Left renal cortex interstitium (tissue), 4 donors: ENCODE measurements around the gene TLCD3B. TPM values are rescaled to one million over a fixed set of nuclear protein-coding genes. Genes with fewer than 3 reads are reported as not detected.

Experiments used
- DNase-seq, 4 donors: peaks; one replicate each; pipeline ENCODE4 v3.0.0-alpha.2; 2013; ENCODE audit warnings: low read depth in 4 of 4, low spot score in 2 of 4, missing footprints in 1 of 4
- polyA plus RNA-seq, 4 donors: library from polyadenylated mRNA; unstranded; fragments of 120-200 nt; gene quantifications; one replicate each; pipeline ENCODE4 v1.2.1, GENCODE V29; 2013; ENCODE audit not compliant: insufficient read length in 4 of 4

Gene TLCD3B
- polyA plus RNA-seq, 4 donors = 0.90 to 1.8 (median 1.3) TPM

GRCh38 chr16:29991571-29991904 is 39.5 kb downstream of the TLCD3B start:
- DNase-seq = no peak

DNA sequence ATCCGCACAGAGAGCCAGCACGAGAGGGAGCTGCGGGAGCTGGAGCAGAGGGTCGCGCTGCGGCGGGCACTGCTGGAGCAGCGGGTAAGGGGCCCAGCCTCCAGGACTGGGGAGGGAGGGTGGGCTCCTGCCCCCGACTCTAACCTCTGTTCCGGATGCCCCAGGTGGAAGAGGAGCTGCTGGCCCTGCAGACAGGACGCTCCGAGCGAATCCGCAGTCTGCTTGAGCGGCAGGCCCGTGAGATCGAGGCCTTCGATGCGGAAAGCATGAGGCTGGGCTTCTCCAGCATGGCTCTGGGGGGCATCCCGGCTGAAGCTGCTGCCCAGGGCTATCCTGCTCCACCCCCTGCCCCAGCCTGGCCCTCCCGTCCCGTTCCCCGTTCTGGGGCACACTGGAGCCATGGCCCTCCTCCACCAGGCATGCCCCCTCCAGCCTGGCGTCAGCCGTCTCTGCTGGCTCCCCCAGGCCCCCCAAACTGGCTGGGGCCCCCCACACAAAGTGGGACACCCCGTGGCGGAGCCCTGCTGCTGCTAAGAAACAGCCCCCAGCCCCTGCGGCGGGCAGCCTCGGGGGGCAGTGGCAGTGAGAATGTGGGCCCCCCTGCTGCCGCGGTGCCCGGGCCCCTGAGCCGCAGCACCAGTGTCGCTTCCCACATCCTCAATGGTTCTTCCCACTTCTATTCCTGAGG is 40.0 kb downstream of the TLCD3B start:
- no peak for DNase-seq

DNA sequence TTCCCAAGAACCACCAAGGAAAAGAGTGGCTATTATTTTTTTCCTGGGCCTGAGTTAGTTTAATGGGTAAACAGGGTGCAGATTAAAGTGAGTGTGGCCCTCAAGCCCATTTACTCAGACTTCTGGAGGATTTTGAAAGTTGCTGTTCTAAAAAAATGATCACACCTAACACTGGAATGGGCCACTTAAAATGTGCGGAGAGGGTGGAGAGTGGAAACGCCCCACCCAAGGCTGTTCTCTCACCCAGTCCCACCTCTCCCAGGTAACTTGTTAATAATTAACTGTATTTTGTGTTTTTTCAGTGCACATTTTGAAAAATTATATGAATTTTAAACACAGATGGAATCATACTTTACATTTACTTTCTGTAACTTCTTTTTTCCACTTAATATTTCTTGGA is 41.0 kb downstream of the TLCD3B start:
- no peak for DNase-seq

DNA sequence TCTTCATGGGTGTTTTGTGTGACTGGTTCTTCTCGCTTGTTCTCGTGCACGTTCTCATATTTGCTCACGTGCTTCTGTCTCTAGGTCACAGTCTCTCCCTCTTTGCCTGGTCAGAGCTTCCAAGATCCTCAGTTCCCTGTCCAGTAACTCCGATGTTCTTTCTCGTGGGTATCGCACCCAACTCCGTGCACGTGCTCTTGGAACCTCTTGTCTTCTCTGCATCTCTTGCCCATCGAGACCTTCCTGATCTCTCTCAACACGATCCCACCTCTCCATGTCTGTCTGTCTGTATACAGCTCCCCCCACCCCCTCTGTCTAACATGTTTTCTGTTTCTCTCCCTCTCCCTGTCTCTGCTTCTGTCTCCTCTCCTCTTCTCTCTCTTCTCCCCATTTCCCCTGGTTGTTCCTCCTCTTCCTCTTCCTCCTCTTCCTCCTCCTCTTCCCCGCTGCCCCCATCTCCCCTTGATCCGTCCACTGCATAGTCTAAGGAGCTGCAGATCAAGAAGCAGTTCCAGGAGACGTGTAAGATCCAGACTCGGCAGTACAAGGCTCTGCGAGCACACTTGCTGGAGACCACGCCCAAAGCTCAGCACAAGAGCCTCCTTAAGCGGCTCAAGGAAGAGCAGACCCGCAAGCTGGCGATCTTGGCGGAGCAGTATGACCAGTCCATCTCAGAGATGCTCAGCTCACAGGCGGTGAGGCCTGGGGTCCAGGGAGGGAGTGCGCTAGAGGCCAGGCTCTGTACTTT is 41.8 kb downstream of the TLCD3B start:
- no peak for DNase-seq

DNA sequence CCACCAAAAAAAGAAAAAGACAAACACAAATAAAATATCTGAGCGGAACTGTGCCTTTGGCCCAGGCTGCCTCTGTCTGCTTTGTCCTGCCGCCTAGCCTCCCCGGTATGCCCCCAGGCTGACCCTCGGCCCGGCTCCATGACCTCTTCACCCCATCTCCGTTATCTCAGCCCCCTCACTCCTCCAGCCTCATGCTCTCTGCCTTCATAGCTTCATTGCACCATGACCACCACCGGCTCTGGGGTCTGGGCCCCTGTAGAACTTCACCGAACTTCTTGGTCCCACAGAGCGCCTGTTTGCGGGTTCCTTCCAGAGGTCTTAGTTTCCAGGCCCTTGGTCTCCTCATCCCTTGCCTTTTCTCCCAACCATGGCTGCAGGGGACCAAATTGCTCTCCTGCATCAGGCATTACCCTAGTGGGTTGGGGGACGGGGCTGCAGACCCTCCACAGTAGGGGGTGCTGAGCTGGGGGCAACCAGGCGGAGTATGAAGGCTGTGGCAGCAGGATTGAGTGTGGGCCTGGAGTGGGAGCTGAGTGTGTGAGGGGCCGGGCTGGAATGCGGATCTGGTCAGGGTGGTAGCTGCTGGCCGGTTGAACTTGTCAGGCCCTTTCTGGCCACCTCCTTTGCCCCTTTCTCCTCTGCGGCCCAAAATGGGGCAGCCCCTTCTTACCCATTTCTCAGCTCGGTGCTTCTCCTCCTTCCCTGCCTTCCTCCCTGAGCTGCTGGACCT is 42.6 kb downstream of the TLCD3B start:
- DNase-seq = no peak

DNA sequence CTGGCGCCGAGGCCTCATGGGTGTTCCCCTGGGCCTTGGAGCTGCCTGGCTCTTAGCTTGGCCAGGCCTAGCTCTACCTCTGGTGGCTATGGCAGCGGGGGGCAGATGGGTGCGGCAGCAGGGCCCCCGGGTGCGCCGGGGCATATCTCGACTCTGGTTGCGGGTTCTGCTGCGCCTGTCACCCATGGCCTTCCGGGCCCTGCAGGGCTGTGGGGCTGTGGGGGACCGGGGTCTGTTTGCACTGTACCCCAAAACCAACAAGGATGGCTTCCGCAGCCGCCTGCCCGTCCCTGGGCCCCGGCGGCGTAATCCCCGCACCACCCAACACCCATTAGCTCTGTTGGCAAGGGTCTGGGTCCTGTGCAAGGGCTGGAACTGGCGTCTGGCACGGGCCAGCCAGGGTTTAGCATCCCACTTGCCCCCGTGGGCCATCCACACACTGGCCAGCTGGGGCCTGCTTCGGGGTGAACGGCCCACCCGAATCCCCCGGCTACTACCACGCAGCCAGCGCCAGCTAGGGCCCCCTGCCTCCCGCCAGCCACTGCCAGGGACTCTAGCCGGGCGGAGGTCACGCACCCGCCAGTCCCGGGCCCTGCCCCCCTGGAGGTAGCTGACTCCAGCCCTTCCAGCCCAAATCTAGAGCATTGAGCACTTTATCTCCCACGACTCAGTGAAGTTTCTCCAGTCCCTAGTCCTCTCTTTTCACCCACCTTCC is 43.5 kb downstream of the TLCD3B start:
- no peak for DNase-seq

DNA sequence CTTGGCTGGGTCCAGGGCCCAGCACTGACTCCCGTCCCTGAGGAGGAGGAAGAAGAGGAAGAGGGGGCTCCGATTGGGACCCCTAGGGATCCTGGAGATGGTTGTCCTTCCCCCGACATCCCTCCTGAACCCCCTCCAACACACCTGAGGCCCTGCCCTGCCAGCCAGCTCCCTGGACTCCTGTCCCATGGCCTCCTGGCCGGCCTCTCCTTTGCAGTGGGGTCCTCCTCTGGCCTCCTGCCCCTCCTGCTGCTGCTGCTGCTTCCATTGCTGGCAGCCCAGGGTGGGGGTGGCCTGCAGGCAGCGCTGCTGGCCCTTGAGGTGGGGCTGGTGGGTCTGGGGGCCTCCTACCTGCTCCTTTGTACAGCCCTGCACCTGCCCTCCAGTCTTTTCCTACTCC is 44.1 kb downstream of the TLCD3B start:
- DNase-seq = no peak

DNA sequence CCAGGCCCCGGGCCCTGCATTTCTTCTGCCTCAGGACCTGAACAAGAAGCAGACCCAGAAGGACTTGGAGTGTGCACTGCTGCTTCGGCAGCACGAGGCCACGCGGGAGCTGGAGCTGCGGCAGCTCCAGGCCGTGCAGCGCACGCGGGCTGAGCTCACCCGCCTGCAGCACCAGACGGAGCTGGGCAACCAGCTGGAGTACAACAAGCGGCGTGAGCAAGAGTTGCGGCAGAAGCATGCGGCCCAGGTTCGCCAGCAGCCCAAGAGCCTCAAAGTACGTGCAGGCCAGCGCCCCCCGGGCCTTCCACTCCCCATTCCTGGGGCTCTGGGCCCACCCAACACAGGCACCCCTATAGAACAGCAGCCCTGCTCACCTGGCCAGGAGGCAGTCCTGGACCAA is 44.8 kb downstream of the TLCD3B start:
- DNase-seq = no peak

DNA sequence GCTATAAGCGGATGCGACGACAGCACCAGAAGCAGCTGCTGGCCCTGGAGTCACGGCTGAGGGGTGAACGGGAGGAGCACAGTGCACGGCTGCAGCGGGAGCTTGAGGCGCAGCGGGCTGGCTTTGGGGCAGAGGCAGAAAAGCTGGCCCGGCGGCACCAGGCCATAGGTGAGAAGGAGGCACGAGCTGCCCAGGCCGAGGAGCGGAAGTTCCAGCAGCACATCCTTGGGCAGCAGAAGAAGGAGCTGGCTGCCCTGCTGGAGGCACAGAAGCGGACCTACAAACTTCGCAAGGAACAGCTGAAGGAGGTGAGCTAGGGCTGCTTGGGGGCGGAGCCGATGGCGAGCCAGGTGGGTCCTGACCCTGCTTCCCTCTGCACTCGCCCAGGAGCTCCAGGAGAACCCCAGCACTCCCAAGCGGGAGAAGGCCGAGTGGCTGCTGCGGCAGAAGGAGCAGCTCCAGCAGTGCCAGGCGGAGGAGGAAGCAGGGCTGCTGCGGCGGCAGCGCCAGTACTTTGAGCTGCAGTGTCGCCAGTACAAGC is 45.7 kb downstream of the TLCD3B start:
- DNase-seq = no peak

- no peak for DNase-seq
Observed at GRCh38 chr16:29984764-29985147, 46.3 kb downstream of the TLCD3B start.

- no peak for DNase-seq
Observed at GRCh38 chr16:29984137-29984763, 46.8 kb downstream of the TLCD3B start.

DNA sequence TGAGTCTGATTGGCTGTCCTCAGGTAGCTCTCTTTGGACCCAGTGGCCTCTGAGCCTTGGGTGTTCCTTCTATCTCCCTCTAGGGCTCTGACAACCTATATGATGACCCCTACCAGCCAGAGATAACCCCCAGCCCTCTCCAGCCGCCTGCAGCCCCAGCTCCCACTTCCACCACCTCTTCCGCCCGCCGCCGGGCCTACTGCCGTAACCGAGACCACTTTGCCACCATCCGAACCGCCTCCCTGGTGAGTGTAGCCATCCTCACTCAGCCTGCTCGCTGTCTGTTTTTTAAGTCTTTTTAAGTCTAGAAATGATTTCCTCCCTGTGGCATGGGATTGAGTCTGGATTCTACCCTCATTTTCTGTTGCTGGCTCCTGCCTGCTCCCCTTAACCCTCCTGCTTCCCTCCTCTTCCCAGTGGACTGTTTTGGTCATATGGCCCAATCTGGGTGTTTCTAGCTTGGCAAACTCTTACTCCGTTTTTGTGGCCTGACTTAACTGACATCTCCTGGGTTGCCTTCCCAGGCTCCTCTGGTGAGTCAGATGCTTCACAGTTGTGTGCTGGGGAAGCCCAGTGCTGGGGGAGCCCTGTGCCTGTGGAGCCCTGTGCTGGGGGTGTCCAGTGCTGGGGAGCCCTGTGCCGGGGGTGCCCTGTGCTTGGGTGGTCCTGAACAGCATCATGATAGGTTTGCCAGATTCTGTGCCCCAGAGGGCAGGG is 47.5 kb downstream of the TLCD3B start:
- no peak for DNase-seq

DNA sequence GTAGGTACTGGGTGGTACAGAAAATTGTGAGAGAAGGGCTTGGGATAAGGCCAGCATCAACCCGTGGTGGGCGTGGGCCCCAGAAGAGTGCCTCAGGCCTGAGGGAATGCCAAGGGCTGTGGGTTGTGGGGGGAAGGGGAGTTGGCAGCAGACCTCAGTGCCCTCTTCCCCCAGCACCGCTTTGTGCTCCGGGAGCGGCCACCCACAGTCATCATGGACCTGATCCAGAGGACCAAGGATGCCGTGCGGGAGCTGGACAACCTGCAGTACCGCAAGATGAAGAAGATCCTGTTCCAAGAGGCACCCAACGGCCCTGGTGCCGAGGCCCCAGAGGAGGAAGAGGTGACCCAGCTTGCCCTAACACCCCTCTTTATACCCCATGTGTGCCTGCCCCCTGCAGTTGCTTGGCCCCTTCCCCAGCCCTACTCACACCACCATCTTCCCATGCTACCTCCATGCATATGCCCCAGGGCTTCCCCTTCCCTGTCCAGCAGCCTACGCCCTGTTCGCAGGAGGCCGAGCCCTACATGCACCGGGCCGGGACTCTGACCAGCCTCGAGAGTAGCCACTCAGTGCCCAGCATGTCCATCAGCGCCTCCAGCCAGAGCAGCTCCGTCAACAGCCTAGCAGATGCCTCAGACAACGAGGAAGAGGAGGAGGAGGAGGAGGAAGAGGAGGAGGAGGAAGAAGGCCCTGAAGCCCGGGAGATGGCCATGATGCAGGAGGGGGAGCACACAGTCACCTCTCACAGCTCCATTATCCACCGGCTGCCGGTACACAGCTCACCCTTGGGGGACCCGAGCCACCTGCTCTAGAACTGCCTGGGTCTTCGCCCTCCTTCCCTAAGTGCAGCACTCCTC is 48.3 kb downstream of the TLCD3B start:
- DNase-seq = no peak

DNA sequence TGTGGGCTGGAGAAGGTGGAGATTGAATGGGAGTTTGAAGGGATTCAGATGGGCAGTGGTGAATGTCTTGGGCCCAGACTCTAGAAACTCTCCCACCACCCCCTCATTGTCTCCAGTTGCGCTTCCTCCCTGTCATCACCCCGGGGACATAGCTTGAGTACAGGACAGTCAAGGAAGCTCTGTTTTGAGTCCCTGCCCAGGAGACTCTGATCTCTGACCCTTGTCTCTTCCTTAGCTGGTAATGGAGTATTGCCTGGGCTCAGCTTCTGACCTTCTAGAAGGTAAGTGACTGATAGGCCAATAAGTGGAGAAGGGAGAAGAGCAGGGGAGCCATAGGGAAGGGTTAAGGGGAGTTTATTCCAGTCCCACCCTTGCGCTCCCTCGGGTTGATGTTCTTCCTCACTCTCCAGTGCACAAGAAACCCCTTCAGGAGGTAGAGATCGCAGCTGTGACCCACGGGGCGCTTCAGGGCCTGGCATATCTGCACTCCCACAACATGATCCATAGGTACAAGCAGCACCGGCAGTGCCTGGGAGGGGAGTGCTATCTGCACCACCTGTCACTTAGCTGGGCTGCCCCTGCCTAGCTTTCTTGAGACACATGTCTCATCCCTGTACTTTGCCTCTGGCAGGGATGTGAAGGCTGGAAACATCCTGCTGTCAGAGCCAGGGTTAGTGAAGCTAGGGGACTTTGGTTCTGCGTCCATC is 52.4 kb downstream of the TLCD3B start:
- no peak for DNase-seq

DNA sequence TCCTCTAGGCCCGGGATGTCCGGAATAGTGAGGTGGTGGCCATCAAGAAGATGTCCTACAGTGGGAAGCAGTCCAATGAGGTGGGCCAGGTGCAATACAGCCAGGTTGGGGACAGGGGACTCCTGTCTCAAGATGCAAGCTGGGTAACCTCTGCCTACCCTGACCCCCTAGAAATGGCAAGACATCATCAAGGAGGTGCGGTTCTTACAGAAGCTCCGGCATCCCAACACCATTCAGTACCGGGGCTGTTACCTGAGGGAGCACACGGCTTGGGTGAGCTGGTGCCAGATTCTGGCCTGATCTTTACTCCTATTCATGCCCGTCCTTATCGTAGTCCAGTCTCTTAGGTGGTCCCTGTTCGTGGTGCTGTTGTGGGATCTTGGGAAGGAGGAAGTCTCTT is 53.0 kb downstream of the TLCD3B start:
- no peak for DNase-seq

GRCh38 chr16:29977063-29977825 is 53.8 kb downstream of the TLCD3B start:
- DNase-seq = no peak

GRCh38 chr16:29975811-29976511 is 55.1 kb downstream of the TLCD3B start:
- no peak for DNase-seq
